K562 (cell line): ENCODE results near the gene SPNS1. TPM values are rescaled to one million over a fixed set of nuclear protein-coding genes. Genes with fewer than 3 reads are reported as not detected.
A peak's percentile ranks its signal among the peaks of the same experiment; 100 is the strongest.

Experiments used
- ATAC-seq: fragments of 200-7000 bp; cut with Tn5 transposase; 3 replicates; pipeline ENCODE4 v1.9.1; 2020; ENCODE audit warnings: moderate library complexity
- BruUV-seq: library from RNA; stranded (reverse); fragments of 400-500 nt; replicated peaks from 2 replicates; lab custom pipeline; 2021; lab: Mats Ljungman, UMichigan
- CTCF ChIA-PET: fragments of 300-600 bp; formaldehyde crosslinking; extraction: SDS; loops from one replicate; lab custom pipeline; 2021; ENCODE audit warnings: low intra/inter-chr PET ratio; lab: Yijun Ruan, JAX
- POLR2A ChIA-PET: fragments of 300-600, 350-650 bp; sonication (Branson Sonifier 250); formaldehyde crosslinking; extraction: SDS; loops from one replicate; lab custom pipeline; 2021; ENCODE audit warnings: antibody characterized with exemption, inconsistent platforms; lab: Yijun Ruan, JAX
- DNase-seq, 4 experiments: peaks; one replicate each; pipeline versions ENCODE4 v3.0.0 to v3.0.0-alpha.2; 2011 to 2018; ENCODE audit warnings: low spot score in 3 of 4, mixed read lengths in 3 of 4; ENCODE audit errors: extremely low read depth in 1 of 4
- FAIRE-seq: peaks from 2 replicates; lab custom pipeline; 2011; peaks lifted over from hg19 to GRCh38; lab: Jason Lieb, UNC
- H2AFZ ChIP-seq: 2 replicates; pipeline ENCODE4 v1.6.0; 2011; ENCODE audit warnings: low read depth, low read length, control low read depth, inconsistent platforms
- H3K27ac ChIP-seq: fragments of 200-600 bp; 3 replicates; pipeline ENCODE4 v1.8.0; 2011; ENCODE audit warnings: low read depth, mild to moderate bottlenecking, control low read depth, inconsistent platforms, low read length, moderate library complexity, mixed read lengths; ENCODE audit errors: extremely low read depth
- H3K27me3 ChIP-seq, 2 experiments: fragments of 300-600 bp in 1 of 2; 2 replicates in 1 of 2; 3 replicates in 1 of 2; pipeline versions ENCODE4 v1.6.0 to v1.8.0; 2011; ENCODE audit warnings: inconsistent platforms in 2 of 2, low read length in 2 of 2, mild to moderate bottlenecking in 1 of 2, mixed read lengths in 1 of 2, moderate library complexity in 1 of 2; ENCODE audit not compliant: control insufficient read depth in 2 of 2, insufficient read depth in 2 of 2
- H3K36me3 ChIP-seq: fragments of 300-600 bp; 3 replicates; pipeline ENCODE4 v1.8.0; 2011; ENCODE audit warnings: mild to moderate bottlenecking, low read length, inconsistent platforms; ENCODE audit not compliant: control insufficient read depth, insufficient read depth
- H3K4me1 ChIP-seq, 2 experiments: fragments of 200-600 bp in 1 of 2; replicated peaks in 1 of 2; 2 replicates in 1 of 2; 3 replicates in 1 of 2; pipeline versions ENCODE4 v1.5.1 to v1.8.0; 2011; ENCODE audit warnings: inconsistent platforms in 2 of 2, low read length in 2 of 2, mild to moderate bottlenecking in 1 of 2, mixed read lengths in 1 of 2, moderate library complexity in 1 of 2; ENCODE audit not compliant: control insufficient read depth in 2 of 2, insufficient read depth in 2 of 2
- H3K4me2 ChIP-seq: 2 replicates; pipeline ENCODE4 v1.6.1; 2011; ENCODE audit warnings: low read length, control low read depth, inconsistent platforms, mixed read lengths; ENCODE audit not compliant: insufficient read depth
- H3K4me3 ChIP-seq: fragments of 200-600 bp; sonication (generic), shearing (Covaris generic); 2 replicates; pipeline ENCODE4 v1.5.1; 2016; ENCODE audit warnings: control low read depth, inconsistent platforms
- H3K79me2 ChIP-seq: fragments of 200-600 bp; 3 replicates; pipeline ENCODE4 v1.8.0; 2011; ENCODE audit warnings: low read length, inconsistent platforms; ENCODE audit not compliant: control insufficient read depth, insufficient read depth
- H3K9ac ChIP-seq, 2 experiments: 2 replicates each; pipeline versions ENCODE4 v1.6.0 to v1.6.1; 2011; ENCODE audit warnings: low read depth in 2 of 2, low read length in 2 of 2, control low read depth in 1 of 2, inconsistent platforms in 1 of 2, mild to moderate bottlenecking in 1 of 2, mixed read lengths in 1 of 2; ENCODE audit not compliant: insufficient read depth in 1 of 2
- H3K9me1 ChIP-seq: one replicate; pipeline ENCODE4 v1.6.0; 2011; ENCODE audit warnings: inconsistent platforms, mild to moderate bottlenecking, low read length, moderate library complexity; ENCODE audit not compliant: control insufficient read depth, insufficient read depth
- H3K9me3 ChIP-seq: replicated peaks from 2 replicates; pipeline ENCODE4 v1.5.1; 2011; ENCODE audit warnings: low read depth, low read length, inconsistent platforms; ENCODE audit not compliant: control insufficient read depth, insufficient read depth
- H4K20me1 ChIP-seq: replicated peaks from 2 replicates; pipeline ENCODE4 v1.6.1; 2011; ENCODE audit warnings: low read length, inconsistent platforms, mixed read lengths; ENCODE audit not compliant: control insufficient read depth, insufficient read depth
- ARID1B ChIP-seq: fragments of 450-650 bp; IDR thresholded peaks from 2 replicates; pipeline ENCODE4 v1.6.1; 2016; ENCODE audit warnings: antibody characterized with exemption, mild to moderate bottlenecking, inconsistent platforms
- BRF1 ChIP-seq: IDR thresholded peaks from 3 replicates; pipeline ENCODE4 v1.6.1; 2011; ENCODE audit warnings: borderline replicate concordance, mild to moderate bottlenecking; ENCODE audit not compliant: insufficient read length; ENCODE audit errors: extremely low read depth
- CREM ChIP-seq: IDR thresholded peaks from 2 replicates; pipeline ENCODE4 v1.6.1; 2014; ENCODE audit warnings: antibody characterized with exemption, low read depth
- FOXO4 ChIP-seq: fragments of 450-650 bp; formaldehyde crosslinking; IDR thresholded peaks from 2 replicates; pipeline ENCODE4 v1.4.0; 2020; ENCODE audit warnings: mild to moderate bottlenecking, moderate library complexity
- LCOR ChIP-seq: sonication (generic); formaldehyde crosslinking; IDR thresholded peaks from 2 replicates; pipeline ENCODE4 v1.8.0; 2022; ENCODE audit warnings: mild to moderate bottlenecking, missing genetic modification reagents
- NBN ChIP-seq: fragments of 450-650 bp; IDR thresholded peaks from 2 replicates; pipeline ENCODE4 v1.6.1; 2016; ENCODE audit warnings: low read depth, mild to moderate bottlenecking
- NFIX ChIP-seq: fragments of 250-450 bp; sonication (Bioruptor Pico); IDR thresholded peaks from 2 replicates; pipeline ENCODE4 v1.4.0; 2020; ENCODE audit warnings: low read depth, mild to moderate bottlenecking, moderate library complexity
- OTX1 ChIP-seq: fragments of 450-650 bp; formaldehyde crosslinking; IDR thresholded peaks from 2 replicates; pipeline ENCODE4 v1.4.0; 2022; ENCODE audit warnings: mild to moderate bottlenecking
- POLR2H ChIP-seq: IDR thresholded peaks from 2 replicates; pipeline ENCODE4 v1.6.1; 2016; ENCODE audit warnings: missing genetic modification characterization, low read depth, mild to moderate bottlenecking, control low read depth, missing compliant biosample characterization, moderate library complexity
- RERE ChIP-seq: sonication (generic); formaldehyde crosslinking; IDR thresholded peaks from 2 replicates; pipeline ENCODE4 v1.8.0; 2023; ENCODE audit warnings: missing genetic modification reagents, mild to moderate bottlenecking, borderline replicate concordance
- TAF9B ChIP-seq: fragments of 450-650 bp; IDR thresholded peaks from 2 replicates; pipeline ENCODE4 v1.6.1; 2018; ENCODE audit warnings: mild to moderate bottlenecking; ENCODE audit not compliant: partially characterized antibody
- WHSC1 ChIP-seq: IDR thresholded peaks from one replicate; pipeline ENCODE4 v1.6.1; 2012; ENCODE audit warnings: low read length, control low read depth, inconsistent platforms
- XRCC5 ChIP-seq: fragments of 200-400 bp; formaldehyde crosslinking; IDR thresholded peaks from 2 replicates; pipeline ENCODE4 v1.6.1; 2017; ENCODE audit warnings: low read depth, mild to moderate bottlenecking, low read length
- ZNF589 ChIP-seq: fragments of 200-800 bp; sonication (Bioruptor generic); IDR thresholded peaks from 2 replicates; pipeline ENCODE4 v1.6.1; 2016; ENCODE audit warnings: low read depth, missing genetic modification characterization, missing compliant biosample characterization
- ZNF778 ChIP-seq: fragments of 450-650 bp; formaldehyde crosslinking; IDR thresholded peaks from 2 replicates; pipeline ENCODE4 v1.4.0; 2020; ENCODE audit warnings: mild to moderate bottlenecking, moderate library complexity
- WGBS: fragments of 100-300 bp; shearing (Covaris generic); methylation state at CpG from one replicate; pipeline ENCODE4 v1.1.6; 2016; ENCODE audit warnings: low coverage, mixed read lengths; ENCODE audit not compliant: insufficient coverage; ENCODE audit errors: missing lambda C conversion rate; 5-methylcytosine and 5-hydroxymethylcytosine counted together
- in situ Hi-C: fragments of 300-500 bp; cut with MboI; formaldehyde crosslinking; loops from 4 replicates; pipeline ENCODE4 v1.15.0; 2018; ENCODE audit warnings: inconsistent platforms, mixed read lengths
- intact Hi-C: fragments of 100-400 bp; cut with micrococcal nuclease; formaldehyde crosslinking; loops from 2 replicates; pipeline ENCODE4 v1.14.2; 2022
- polyA plus RNA-seq, 8 experiments: library from polyadenylated mRNA; depleted of rRNA in 4 of 8; stranded (reverse) in 5 of 8; unstranded in 3 of 8; fragments of >200 nt; fragmentation: Nextera tagmentation in 2 of 8; fragmentation: Illumina TruSeq in 1 of 8; extraction: Ambion mirVana in 2 of 8; extraction: Trizol in 1 of 8; gene quantifications; 2 replicates each; pipeline versions ENCODE4 v1.2.1 to v1.2.3, GENCODE V29; 2011 to 2014; ENCODE audit warnings: inconsistent platforms in 1 of 8, missing spikeins in 1 of 8
- total RNA-seq, 7 experiments: library from RNA; depleted of rRNA in 6 of 7; stranded (reverse); fragments of >200 nt in 6 of 7; fragmentation: Illumina TruSeq in 2 of 7; extraction: Trizol in 2 of 7; gene quantifications; 2 replicates each; pipeline versions ENCODE4 v1.2.1 to v1.2.3, GENCODE V29; 2011 to 2021; ENCODE audit warnings: low replicate concordance in 1 of 7
- TF ChIP-seq, protein P1 (sequence below): fragments of 250-450 bp; sonication (Bioruptor Pico); IDR thresholded peaks from 2 replicates; pipeline ENCODE4 v1.8.0; 2021; ENCODE audit warnings: borderline replicate concordance, mild to moderate bottlenecking, moderate library complexity; ENCODE audit not compliant: poor library complexity, severe bottlenecking

Gene SPNS1
- total and polyA plus RNA-seq, 9 of the 15 experiments (the other 6 are each of a cell fraction or from before 2014, with no cell fraction given): 0.58 to 64.9 (median 13.7) TPM

GRCh38 chr16:28951410-28951943 is 23.1 kb upstream of the SPNS1 start:
- peaks cover 7 to 21% of the 10 kb centered on the region in 2 experiments; a peak in 4 of 5 replicates for H3K4me1 ChIP-seq
- H3K36me3 ChIP-seq: peaks cover 45% of the 10 kb centered on the region
- DNase-seq (peak in 2 of 4 experiments; percentile 62 to 73), FAIRE-seq (no peak), ATAC-seq (peak; percentile 82)
- peak overlapping the region; percentile 92 to 96 for H3K9ac ChIP-seq
- in situ Hi-C loops (loop anchor here (25.0 kb wide), 1 partner anchor 289 kb away; no protein-coding TSS in a partner anchor), intact Hi-C loops (no loop called here)
- peak overlapping the region; percentile 94 for H3K27ac ChIP-seq
- ChIA-PET CTCF (no interaction called here), POLR2A (interaction anchor here (0.6 to 1.0 kb wide), 2 partner anchors 10 to 85 kb away, joined by 3 read pairs; no protein-coding TSS in a partner anchor)
- H3K4me2 ChIP-seq: peak overlapping the region; percentile 82
- H3K9me1 ChIP-seq: no peaks in the 10 kb centered on the region
- no TSS peak for BruUV-seq
- 1% methylated on average over 16 of the region's 17 CpGs for WGBS
- no peaks in the 10 kb centered on the region for H3K27me3 ChIP-seq
- H3K79me2 ChIP-seq: peaks cover 37% of the 10 kb centered on the region
- peak overlapping the region; percentile 100 for H3K4me3 ChIP-seq
- no peaks in the 10 kb centered on the region for H3K9me3 ChIP-seq
- H4K20me1 ChIP-seq: no peaks in the 10 kb centered on the region
- peak overlapping the region; percentile 83; the same call in 1 of the 2 replicates for H2AFZ ChIP-seq
- TF ChIP-seq ARID1B (peak; percentile 34; the same call in 1 of the 2 replicates), RERE (no peak), BRF1 (no peak), NBN (0 out of 2 replicates have a peak, but pooled peaks have one; percentile 22), TAF9B (no peak), FOXO4 (CRISPR knock-in tag) (no peak), LCOR (CRISPR knock-in tag) (no peak), WHSC1 (no peak), CREM (no peak), OTX1 (CRISPR knock-in tag) (no peak), ZNF778 (no peak), NFIX (CRISPR knock-in tag) (no peak), XRCC5 (no peak), POLR2H (tag) (no peak), ZNF589 (CRISPR knock-in tag) (no peak)
- TF ChIP-seq, protein P1, sequence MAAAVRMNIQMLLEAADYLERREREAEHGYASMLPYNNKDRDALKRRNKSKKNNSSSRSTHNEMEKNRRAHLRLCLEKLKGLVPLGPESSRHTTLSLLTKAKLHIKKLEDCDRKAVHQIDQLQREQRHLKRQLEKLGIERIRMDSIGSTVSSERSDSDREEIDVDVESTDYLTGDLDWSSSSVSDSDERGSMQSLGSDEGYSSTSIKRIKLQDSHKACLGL (CRISPR knock-in tag): no peak
